Esophagus squamous epithelium (tissue), 5 donors: ENCODE measurements around the gene MUC4. TPM values are rescaled to one million over a fixed set of nuclear protein-coding genes. Genes with fewer than 3 reads are reported as not detected.

Experiments
- DNase-seq: peaks from one replicate; lab custom pipeline; 2025; lab: John Stamatoyannopoulos, UW
- H3K27ac ChIP-seq, 4 donors: fragments of 200-600 bp; sonication (generic); one replicate each; pipeline ENCODE4 v1.5.1; 2016 to 2019; ENCODE audit warnings: mild to moderate bottlenecking in 1 of 4
- H3K27me3 ChIP-seq, 4 donors: fragments of 200-600 bp; sonication (generic); 1 replicate in 3 of 4; 2 replicates in 1 of 4; pipeline versions ENCODE4 v1.5.1 to v1.6.0; 2017 to 2021; ENCODE audit warnings: antibody characterized with exemption in 1 of 4
- H3K36me3 ChIP-seq, 3 donors: fragments of 200-600 bp; sonication (generic); one replicate each; pipeline ENCODE4 v1.5.1; 2016 to 2019
- H3K4me1 ChIP-seq, 3 donors: fragments of 200-600 bp; sonication (generic); one replicate each; pipeline ENCODE4 v1.5.1; 2017 to 2019
- H3K4me3 ChIP-seq, 4 donors: fragments of 200-600 bp; sonication (generic); 1 replicate in 3 of 4; 2 replicates in 1 of 4; pipeline ENCODE4 v1.5.1; 2016 to 2019; ENCODE audit warnings: mild to moderate bottlenecking in 2 of 4, moderate library complexity in 1 of 4
- H3K9me3 ChIP-seq, 3 donors: fragments of 200-600 bp; sonication (generic); one replicate each; pipeline ENCODE4 v1.5.1; 2016 to 2019
- POLR2A ChIP-seq, 4 donors: fragments of 450-650 bp; IDR thresholded peaks; one replicate each; pipeline ENCODE4 v1.6.1; 2017; ENCODE audit warnings: antibody characterized with exemption in 4 of 4, mild to moderate bottlenecking in 4 of 4, moderate library complexity in 3 of 4
- WGBS, 2 donors: methylation state at CpG; one replicate each; pipeline ENCODE4 v1.1.5; 2018; 5-methylcytosine and 5-hydroxymethylcytosine counted together
- intact Hi-C: fragments of 100-400 bp; cut with DNase I; formaldehyde crosslinking; loops from one replicate; pipeline ENCODE4 v1.15.0; 2022
- total RNA-seq, 4 donors: library from RNA; depleted of rRNA; stranded (reverse); fragments of >200 nt; gene quantifications; one replicate each; pipeline ENCODE4 v1.1.0, GENCODE V29; 2016
- TF ChIP-seq, protein P1 (sequence below), 6 experiments: fragments of 450-650 bp in 4 of 6; fragments of 200-600 bp in 2 of 6; sonication (generic) in 2 of 6; IDR thresholded peaks; one replicate each; pipeline ENCODE4 v1.5.1; 2016 to 2019; ENCODE audit warnings: antibody characterized with exemption in 6 of 6, mild to moderate bottlenecking in 4 of 6, moderate library complexity in 4 of 6
- donor health status: DM: yes; HTN: yes; CAD: no.

The MUC4 gene
- total RNA-seq, 4 donors from 2014 or later = 11.1 to 51.6 (median 32.2) TPM

DNA sequence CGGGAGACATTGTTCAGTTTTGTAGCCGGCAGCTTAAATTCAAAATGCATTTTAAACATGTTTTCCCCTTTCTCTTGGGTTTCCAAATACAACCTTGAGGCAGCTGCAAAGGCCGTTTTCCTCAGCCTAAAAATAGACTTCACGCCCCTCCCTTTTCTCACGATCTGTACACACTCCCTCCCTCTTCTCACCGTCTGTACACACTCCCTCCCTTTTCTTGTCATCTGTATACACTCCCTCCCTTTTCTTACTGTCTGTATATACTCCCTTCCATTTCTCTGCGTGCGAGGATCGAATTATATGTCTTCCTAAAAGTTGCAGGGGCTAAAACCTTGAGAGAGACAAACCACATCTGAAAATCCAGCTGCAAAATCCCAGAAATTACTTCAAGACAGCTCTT is 8.9 kb downstream of the MUC4 start:
- H3K27ac ChIP-seq = peak overlapping the region; percentile 14 to 76 (median 57)
- H3K27me3 ChIP-seq = peaks cover 0 to 32% (median 0%) of the 10 kb centered on the region in 4 donors
- H3K9me3 ChIP-seq = no peaks in the 10 kb centered on the region
- H3K4me3 ChIP-seq = peak overlapping the region in 3 of 4 donors; percentile 15 to 53 (median 18)
- no peaks in the 10 kb centered on the region for H3K36me3 ChIP-seq
- WGBS, 2 donors = 35 to 37% methylated on average over 9 of the region's 9 CpGs
- intact Hi-C loops = no loop called here
- peaks cover 5 to 66% (median 25%) of the 10 kb centered on the region in 3 donors for H3K4me1 ChIP-seq
- no peak for TF ChIP-seq POLR2A (IDR thresholded peaks at IDR 0.05)
- TF ChIP-seq, protein P1, sequence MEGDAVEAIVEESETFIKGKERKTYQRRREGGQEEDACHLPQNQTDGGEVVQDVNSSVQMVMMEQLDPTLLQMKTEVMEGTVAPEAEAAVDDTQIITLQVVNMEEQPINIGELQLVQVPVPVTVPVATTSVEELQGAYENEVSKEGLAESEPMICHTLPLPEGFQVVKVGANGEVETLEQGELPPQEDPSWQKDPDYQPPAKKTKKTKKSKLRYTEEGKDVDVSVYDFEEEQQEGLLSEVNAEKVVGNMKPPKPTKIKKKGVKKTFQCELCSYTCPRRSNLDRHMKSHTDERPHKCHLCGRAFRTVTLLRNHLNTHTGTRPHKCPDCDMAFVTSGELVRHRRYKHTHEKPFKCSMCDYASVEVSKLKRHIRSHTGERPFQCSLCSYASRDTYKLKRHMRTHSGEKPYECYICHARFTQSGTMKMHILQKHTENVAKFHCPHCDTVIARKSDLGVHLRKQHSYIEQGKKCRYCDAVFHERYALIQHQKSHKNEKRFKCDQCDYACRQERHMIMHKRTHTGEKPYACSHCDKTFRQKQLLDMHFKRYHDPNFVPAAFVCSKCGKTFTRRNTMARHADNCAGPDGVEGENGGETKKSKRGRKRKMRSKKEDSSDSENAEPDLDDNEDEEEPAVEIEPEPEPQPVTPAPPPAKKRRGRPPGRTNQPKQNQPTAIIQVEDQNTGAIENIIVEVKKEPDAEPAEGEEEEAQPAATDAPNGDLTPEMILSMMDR (IDR thresholded peaks at IDR 0.05) = no peak
- DNase-seq = no peak

DNA sequence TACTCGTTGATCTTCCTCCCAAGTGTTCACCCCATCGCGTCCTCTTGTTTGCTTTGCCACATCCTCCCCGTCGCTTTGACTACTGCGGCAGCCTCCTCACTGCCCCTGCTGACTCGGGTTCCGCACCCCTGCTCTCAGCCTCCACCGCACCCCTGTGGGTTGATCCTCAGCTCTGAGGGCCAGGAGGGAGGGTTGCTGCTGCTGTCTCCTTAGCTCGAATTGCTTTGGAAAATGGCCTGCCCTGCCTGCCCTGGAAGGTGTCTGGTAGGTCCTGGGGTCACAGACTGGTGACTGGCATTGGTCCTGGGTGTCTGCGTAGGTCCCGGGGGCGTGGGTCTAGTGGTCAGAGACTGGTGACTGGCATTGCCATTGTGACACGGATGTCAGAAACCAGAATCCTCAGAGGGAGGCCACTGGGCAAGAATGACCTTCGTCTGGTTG is 9.4 kb downstream of the MUC4 start:
- WGBS, 2 donors = 50 to 65% methylated on average over 9 to 14 of the region's 15 CpGs
- Histone ChIP-seq H3K27ac (peak overlapping the region in 3 of 4 donors; percentile 40 to 76 (median 57)), H3K36me3 (no peaks in the 10 kb centered on the region), H3K4me1 (peaks cover 5 to 66% (median 25%) of the 10 kb centered on the region in 3 donors), H3K27me3 (peaks cover 0 to 32% (median 0%) of the 10 kb centered on the region in 4 donors), H3K9me3 (no peaks in the 10 kb centered on the region), H3K4me3 (peak overlapping the region in 2 of 4 donors; percentile 18 to 53)
- no peak for DNase-seq
- TF ChIP-seq, protein P1 (IDR thresholded peaks at IDR 0.05) = no peak
- TF ChIP-seq POLR2A (IDR thresholded peaks at IDR 0.05) = no peak
- intact Hi-C loops = no loop called here

DNA sequence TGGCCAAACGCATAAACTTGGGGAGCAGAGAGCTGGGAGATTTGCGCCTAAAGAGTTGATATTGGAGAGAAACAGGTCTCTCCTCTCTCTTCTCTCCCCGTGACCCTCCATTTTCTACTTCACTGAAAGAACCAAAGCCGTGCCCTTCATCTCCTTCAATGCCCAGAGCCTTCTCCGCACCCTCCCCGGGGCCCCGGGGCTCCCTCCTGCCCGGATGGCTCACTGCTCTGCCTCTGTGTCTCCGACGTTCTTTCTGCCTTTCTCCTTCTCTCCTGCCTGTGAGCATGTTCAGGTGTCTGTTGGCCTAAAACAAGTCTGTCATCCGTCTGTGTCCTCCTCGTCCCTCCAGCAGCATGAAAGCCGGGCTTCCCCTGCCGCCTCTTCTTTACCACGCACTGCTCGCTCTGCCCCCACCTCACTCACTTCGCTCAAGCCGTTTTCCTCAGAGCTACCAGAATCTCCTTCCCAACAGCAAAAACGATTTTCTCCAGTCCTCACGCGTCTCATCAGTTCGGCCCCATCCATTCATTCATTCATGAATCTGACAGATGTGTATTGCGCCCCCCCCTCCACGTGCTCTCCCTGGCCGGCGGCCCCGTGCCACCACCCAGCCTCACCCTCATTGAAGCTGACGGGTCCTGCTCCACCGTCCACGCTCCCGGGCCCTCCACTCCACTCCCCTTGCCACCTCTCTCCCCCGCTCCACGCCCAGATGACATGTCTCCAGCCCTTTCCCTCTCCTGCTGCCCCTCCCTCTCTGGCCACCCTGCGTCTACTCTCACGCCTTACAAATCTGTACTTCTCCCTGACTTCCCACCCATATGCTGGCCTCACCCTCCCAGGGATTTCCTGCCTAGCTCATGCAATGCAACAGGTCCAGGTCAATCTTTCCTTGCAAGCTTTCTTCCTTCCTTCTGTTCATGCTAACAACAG is 10.2 kb downstream of the MUC4 start:
- no peaks in the 10 kb centered on the region for H3K9me3 ChIP-seq
- 77 to 81% methylated on average over 35 of the region's 35 CpGs for WGBS, 2 donors
- H3K36me3 ChIP-seq = no peaks in the 10 kb centered on the region
- DNase-seq = no peak
- peaks cover 5 to 62% (median 25%) of the 10 kb centered on the region in 3 donors for H3K4me1 ChIP-seq
- TF ChIP-seq POLR2A (IDR thresholded peaks at IDR 0.05) = no peak
- TF ChIP-seq, protein P1 (IDR thresholded peaks at IDR 0.05) = no peak
- no peak overlapping the region for H3K4me3 ChIP-seq
- peak overlapping the region in 2 of 4 donors; percentile 31 to 57 for H3K27ac ChIP-seq
- intact Hi-C loops = no loop called here
- peaks cover 0 to 32% (median 0%) of the 10 kb centered on the region in 4 donors for H3K27me3 ChIP-seq

DNA sequence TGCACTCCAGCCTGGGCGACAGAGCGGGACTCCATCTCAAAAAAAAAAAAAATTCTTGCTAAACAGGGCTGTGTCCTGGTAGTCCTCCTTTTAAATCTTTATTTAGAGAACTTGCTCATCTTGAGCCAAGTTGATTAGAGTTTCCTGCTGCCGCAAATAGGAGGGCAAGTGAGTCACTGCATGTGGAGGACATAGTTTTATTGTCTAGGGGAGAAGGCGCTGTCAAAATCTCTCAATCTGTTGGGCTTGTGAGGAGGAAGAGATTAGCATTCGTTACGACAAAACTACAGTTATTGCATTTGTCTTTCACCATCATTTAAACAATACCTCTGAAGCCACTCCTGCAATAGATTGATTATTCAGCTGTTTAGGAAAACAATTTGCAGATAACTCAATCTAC is 11.5 kb downstream of the MUC4 start:
- Histone ChIP-seq H3K36me3 (no peaks in the 10 kb centered on the region), H3K27ac (peak overlapping the region in 1 of 4 donors; percentile 57), H3K9me3 (no peaks in the 10 kb centered on the region), H3K4me3 (no peak overlapping the region), H3K27me3 (peaks cover 0 to 36% (median 0%) of the 10 kb centered on the region in 4 donors), H3K4me1 (peaks cover 5 to 49% (median 24%) of the 10 kb centered on the region in 3 donors)
- no peak for DNase-seq
- TF ChIP-seq POLR2A (IDR thresholded peaks at IDR 0.05) = no peak
- TF ChIP-seq, protein P1 (IDR thresholded peaks at IDR 0.05) = no peak
- 59 to 61% methylated on average over 4 to 6 of the region's 6 CpGs for WGBS, 2 donors
- intact Hi-C loops = no loop called here

DNA sequence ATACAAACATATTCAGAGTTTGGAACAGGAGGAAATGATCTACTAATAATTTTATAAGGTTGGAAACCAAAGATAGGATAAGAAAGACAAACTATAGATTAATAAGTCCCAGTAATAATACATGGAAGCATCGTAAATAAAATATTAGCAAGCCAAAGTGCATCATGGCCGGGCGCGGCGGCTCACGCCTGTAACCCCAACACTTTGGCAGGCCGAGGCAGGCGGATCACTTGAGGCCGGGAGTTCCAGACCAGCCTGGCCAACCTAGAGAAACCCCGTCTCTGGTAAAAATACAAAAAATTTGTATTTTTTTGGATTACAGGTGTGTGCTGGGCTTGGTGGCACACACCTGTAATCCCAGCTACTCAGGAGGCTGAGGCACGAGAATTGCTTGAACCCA is 14.9 kb downstream of the MUC4 start:
- Histone ChIP-seq H3K27ac (no peak overlapping the region), H3K36me3 (no peaks in the 10 kb centered on the region), H3K4me3 (no peak overlapping the region), H3K27me3 (peaks cover 0 to 34% (median 0%) of the 10 kb centered on the region in 4 donors), H3K9me3 (peaks cover 0 to 2% (median 0%) of the 10 kb centered on the region in 3 donors), H3K4me1 (peaks cover 0 to 15% (median under 1%) of the 10 kb centered on the region in 3 donors)
- WGBS, 2 donors = 85 to 87% methylated on average over 11 of the region's 11 CpGs
- no peak for DNase-seq
- intact Hi-C loops = no loop called here
- TF ChIP-seq, protein P1 (IDR thresholded peaks at IDR 0.05) = no peak
- no peak for TF ChIP-seq POLR2A (IDR thresholded peaks at IDR 0.05)
